Panc1 (cell line): ENCODE results near the gene RAD52. TPM values are rescaled to one million over a fixed set of nuclear protein-coding genes. Genes with fewer than 3 reads are reported as not detected.
A peak's percentile ranks its signal among the peaks of the same experiment; 100 is the strongest.

Experiments
- ATAC-seq: fragments of 200-7000 bp; cut with Tn5 transposase; 2 replicates; pipeline ENCODE4 v1.9.1; 2020; ENCODE audit warnings: mild to moderate bottlenecking, moderate library complexity
- BruUV-seq: library from RNA; stranded (reverse); fragments of 400-500 nt; replicated peaks from 2 replicates; lab custom pipeline; 2021; lab: Mats Ljungman, UMichigan
- CTCF ChIA-PET: fragments of 300-600 bp; sonication (Branson Sonifier 250); formaldehyde crosslinking; loops from one replicate; lab custom pipeline; 2022; ENCODE audit warnings: antibody characterized with exemption; lab: Charles Lee
- POLR2A ChIA-PET: fragments of 300-600 bp; sonication (Branson Sonifier 250); formaldehyde crosslinking; loops from one replicate; lab custom pipeline; 2022; ENCODE audit warnings: antibody characterized with exemption; lab: Charles Lee
- DNase-seq: peaks from one replicate; pipeline ENCODE4 v3.0.0-alpha.2; 2010; ENCODE audit warnings: low read depth, low spot score
- H3K27ac ChIP-seq: 2 replicates; pipeline ENCODE4 v1.5.1; 2011; ENCODE audit warnings: mild to moderate bottlenecking, low read length, inconsistent platforms
- H3K27me3 ChIP-seq: fragments of 200-500 bp; sonication (Bioruptor generic); 2 replicates; pipeline ENCODE4 v1.6.0; 2014; ENCODE audit warnings: low read length, inconsistent platforms; ENCODE audit not compliant: control insufficient read depth, insufficient read depth
- H3K36me3 ChIP-seq: fragments of 200-500 bp; sonication (Bioruptor generic); 2 replicates; pipeline ENCODE4 v1.5.1; 2014; ENCODE audit warnings: inconsistent platforms, mild to moderate bottlenecking, low read length, moderate library complexity; ENCODE audit not compliant: control insufficient read depth, insufficient read depth
- H3K4me1 ChIP-seq: 2 replicates; pipeline ENCODE4 v1.5.1; 2011; ENCODE audit warnings: inconsistent platforms, mild to moderate bottlenecking, low read length, moderate library complexity; ENCODE audit not compliant: control insufficient read depth, insufficient read depth
- H3K4me3 ChIP-seq, 2 experiments: 2 replicates each; pipeline ENCODE4 v1.5.1; 2011 to 2012; ENCODE audit warnings: low read depth in 2 of 2, low read length in 2 of 2, mild to moderate bottlenecking in 2 of 2, inconsistent platforms in 1 of 2, moderate library complexity in 1 of 2
- H3K9me3 ChIP-seq: fragments of 200-500 bp; sonication (Bioruptor generic); 2 replicates; pipeline ENCODE4 v1.5.1; 2014; ENCODE audit warnings: low read depth, mild to moderate bottlenecking, inconsistent platforms, low read length, moderate library complexity; ENCODE audit not compliant: control insufficient read depth, insufficient read depth
- CTCF ChIP-seq: fragments of 450-650 bp; IDR thresholded peaks from 2 replicates; pipeline ENCODE4 v1.5.1; 2017; ENCODE audit warnings: mild to moderate bottlenecking
- POLR2AphosphoS5 ChIP-seq: IDR thresholded peaks from 2 replicates; pipeline ENCODE4 v1.6.1; 2012; ENCODE audit warnings: mild to moderate bottlenecking, low read depth, low read length, moderate library complexity
- REST ChIP-seq, 2 experiments: IDR thresholded peaks; 2 replicates each; pipeline ENCODE4 v1.6.1; 2011 to 2012; ENCODE audit warnings: low read depth in 2 of 2, control low read depth in 1 of 2, low read length in 1 of 2, mild to moderate bottlenecking in 1 of 2, moderate library complexity in 1 of 2; ENCODE audit not compliant: insufficient read depth in 1 of 2
- SIN3A ChIP-seq: IDR thresholded peaks from 2 replicates; pipeline ENCODE4 v1.6.1; 2012; ENCODE audit warnings: low read depth, mild to moderate bottlenecking, low read length, moderate library complexity, borderline replicate concordance; ENCODE audit not compliant: insufficient read depth
- TCF7L2 ChIP-seq: IDR thresholded peaks from 2 replicates; pipeline ENCODE4 v1.6.1; 2011; ENCODE audit warnings: mild to moderate bottlenecking, low read depth, low read length, inconsistent platforms
- in situ Hi-C: cut with HindIII; loops from 2 replicates; pipeline ENCODE4 v1.10.0; 2016; ENCODE audit warnings: low sequenced_read_pairs, low pct_unique_long_range_greater_than_20kb
- intact Hi-C: fragments of 100-400 bp; cut with micrococcal nuclease; formaldehyde crosslinking; loops from one replicate; pipeline ENCODE4 v1.10.0; 2022; ENCODE audit not compliant: unreplicated experiment
- total RNA-seq: library from RNA; stranded (reverse); gene quantifications from one replicate; pipeline ENCODE4 v1.2.1, GENCODE V29; 2021; ENCODE audit not compliant: unreplicated experiment

The RAD52 gene
- total RNA-seq, 1 experiment from 2014 or later: 15.8 TPM

GRCh38 chr12:920676-921075 is 28.8 kb downstream of the RAD52 start:
- Histone ChIP-seq H3K36me3 (no peaks in the 10 kb centered on the region; the same call in 1 of the 2 replicates), H3K9me3 (no peaks in the 10 kb centered on the region), H3K27ac (no peak overlapping the region), H3K4me3 (no peak overlapping the region), H3K27me3 (no peaks in the 10 kb centered on the region), H3K4me1 (no peaks in the 10 kb centered on the region)
- TF ChIP-seq REST (IDR thresholded peaks at IDR 0.05; ENCODE audit: insufficient read depth in 1 of 2, low read depth in 2 of 2, low read length in 1 of 2) (no peak), TCF7L2 (no peak), SIN3A (no peak), POLR2AphosphoS5 (no peak), CTCF (no peak)
- ChIA-PET CTCF (no interaction called here), POLR2A (no interaction called here)
- in situ Hi-C loops (no loop called here), intact Hi-C loops (no loop called here)
- BruUV-seq: TSS peak; percentile 24
- no peak for DNase-seq
- ATAC-seq: no peak

DNA sequence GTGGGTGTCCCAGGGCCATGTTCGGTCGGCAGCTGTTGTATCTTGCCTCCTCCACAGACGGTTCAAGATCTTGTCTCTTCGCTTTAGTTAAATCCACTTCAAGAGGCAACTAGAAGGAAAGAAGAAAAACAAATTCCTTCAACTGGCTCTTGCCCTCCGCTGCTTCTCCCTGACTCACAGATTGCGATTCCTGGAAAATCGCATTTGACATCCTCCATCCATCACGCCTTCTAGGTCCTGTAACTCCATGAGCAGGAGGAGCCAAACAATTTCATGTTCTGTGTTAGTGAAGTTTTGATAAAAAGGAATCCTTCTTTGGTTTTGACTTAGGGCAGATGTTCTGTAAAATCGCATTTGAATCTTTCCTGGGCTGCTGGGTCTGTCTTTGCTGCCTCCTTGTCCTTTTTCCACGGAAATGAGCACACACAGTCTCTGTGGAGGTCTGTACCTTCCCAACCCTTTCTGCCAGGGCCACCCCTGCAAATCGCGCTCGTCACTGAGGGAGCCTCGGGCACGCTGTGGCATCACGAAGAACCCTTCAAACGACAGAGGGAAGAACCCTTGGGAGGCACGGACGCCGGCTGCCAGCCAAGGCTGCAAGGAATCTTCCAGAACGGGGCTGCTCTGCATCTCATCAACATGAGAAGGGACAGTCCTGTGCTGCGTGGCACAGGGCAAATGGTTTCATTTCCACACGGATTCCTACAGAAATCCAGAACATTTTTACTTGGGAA is 32.6 kb downstream of the RAD52 start:
- no peak for DNase-seq
- ChIA-PET CTCF (interaction anchor here (0.6 kb wide), 1 partner anchor 623 kb away, joined by 3 read pairs; no protein-coding TSS in a partner anchor), POLR2A (no interaction called here)
- no TSS peak for BruUV-seq
- Histone ChIP-seq H3K27me3 (no peaks in the 10 kb centered on the region), H3K4me1 (no peaks in the 10 kb centered on the region; the same call in 1 of the 2 replicates), H3K36me3 (peaks cover 4% of the 10 kb centered on the region), H3K9me3 (no peaks in the 10 kb centered on the region), H3K4me3 (no peak overlapping the region), H3K27ac (no peak overlapping the region)
- no peak for ATAC-seq
- intact Hi-C loops (no loop called here), in situ Hi-C loops (no loop called here)
- TF ChIP-seq REST (IDR thresholded peaks at IDR 0.05; ENCODE audit: insufficient read depth in 1 of 2, low read depth in 2 of 2, low read length in 1 of 2) (no peak), SIN3A (no peak), POLR2AphosphoS5 (no peak), CTCF (no peak), TCF7L2 (no peak)
